Testis (tissue), 2 donors: Measurements from ENCODE around the gene MISFA.

Experiments
- CTCF ChIP-seq, 3 experiments: fragments of 450-650 bp in 2 of 3; fragments of 200-600 bp in 1 of 3; sonication (generic) in 1 of 3; IDR thresholded peaks; one replicate each; pipeline ENCODE4 v1.5.1; 2016 to 2019; ENCODE audit warnings: antibody characterized with exemption in 3 of 3, mild to moderate bottlenecking in 2 of 3, moderate library complexity in 1 of 3
- POLR2A ChIP-seq: fragments of 450-650 bp; IDR thresholded peaks from one replicate; pipeline ENCODE4 v1.6.1; 2017; ENCODE audit warnings: antibody characterized with exemption, mild to moderate bottlenecking, moderate library complexity

GRCh38 chr11:18590571-18590970 is 9.0 kb upstream of the MISFA start:
- TF ChIP-seq CTCF (IDR thresholded peaks at IDR 0.05) (no peak), POLR2A (no peak)
